ENCODE data around the gene TWNK. TPM values are rescaled to one million over a fixed set of nuclear protein-coding genes. Genes with fewer than 3 reads are reported as not detected.

TWNK gene
- total RNA-seq, 1 donor from 2014 or later = 11.5 TPM

GRCh38 chr10:100966887-100967286, 20.5 kb upstream of the TWNK start:
- H3K4me3 ChIP-seq = no peak overlapping the region
- no peaks in the 10 kb centered on the region for H3K9me3 ChIP-seq
- no peaks in the 10 kb centered on the region for H3K27me3 ChIP-seq
- no peak for TF ChIP-seq CTCF (IDR thresholded peaks at IDR 0.05)
- H3K36me3 ChIP-seq = peaks cover 22 to 25% of the 10 kb centered on the region in 2 donors
- intact Hi-C loops (cut with DNase I) = no loop called here
- no peak overlapping the region for H3K27ac ChIP-seq
- DNase-seq (ENCODE audit: low spot score in 2 of 2) = no peak
- H3K4me1 ChIP-seq = peaks cover 8 to 9% of the 10 kb centered on the region in 2 donors

- Histone ChIP-seq H3K9me3 (no peaks in the 10 kb centered on the region), H3K4me3 (no peak overlapping the region), H3K36me3 (peaks cover 17 to 20% of the 10 kb centered on the region in 2 donors), H3K27me3 (no peaks in the 10 kb centered on the region), H3K4me1 (peaks cover 8 to 9% of the 10 kb centered on the region in 2 donors), H3K27ac (no peak overlapping the region)
- no peak for DNase-seq (ENCODE audit: low spot score in 2 of 2)
- TF ChIP-seq CTCF (IDR thresholded peaks at IDR 0.05) = no peak
- intact Hi-C loops (cut with DNase I) = no loop called here
Observed at GRCh38 chr10:100967332-100967731, 20.0 kb upstream of the TWNK start.

- no peak for DNase-seq (ENCODE audit: low spot score in 2 of 2)
- intact Hi-C loops (cut with DNase I) = no loop called here
- Histone ChIP-seq H3K4me3 (no peak overlapping the region), H3K27me3 (no peaks in the 10 kb centered on the region), H3K27ac (no peak overlapping the region), H3K9me3 (no peaks in the 10 kb centered on the region), H3K4me1 (peaks cover 8 to 9% of the 10 kb centered on the region in 2 donors), H3K36me3 (peaks cover 9 to 13% of the 10 kb centered on the region in 2 donors)
- no peak for TF ChIP-seq CTCF (IDR thresholded peaks at IDR 0.05)
Observed at GRCh38 chr10:100968062-100968736, 19.1 kb upstream of the TWNK start.

- no peak for TF ChIP-seq CTCF (IDR thresholded peaks at IDR 0.05)
- H3K36me3 ChIP-seq = peaks cover 7 to 10% of the 10 kb centered on the region in 2 donors
- H3K9me3 ChIP-seq = no peaks in the 10 kb centered on the region
- H3K4me3 ChIP-seq = peak overlapping the region; percentile 62 to 74
- peaks cover 8 to 9% of the 10 kb centered on the region in 2 donors for H3K4me1 ChIP-seq
- DNase-seq (ENCODE audit: low spot score in 2 of 2) = no peak
- no peaks in the 10 kb centered on the region for H3K27me3 ChIP-seq
- no peak overlapping the region for H3K27ac ChIP-seq
- intact Hi-C loops (cut with DNase I) = loop anchor here (1.0 kb wide), 1 partner anchor 44 kb away; no protein-coding TSS in a partner anchor
Observed at GRCh38 chr10:100968863-100969186, 18.5 kb upstream of the TWNK start.

- TF ChIP-seq CTCF (IDR thresholded peaks at IDR 0.05) = peak; percentile 58 to 78 (median 72)
- peak in 1 of 2 donors; percentile 67 for DNase-seq (ENCODE audit: low spot score in 2 of 2)
- Histone ChIP-seq H3K9me3 (no peaks in the 10 kb centered on the region), H3K27ac (peak within 1 kb of the TSS; percentile 30 to 39), H3K4me3 (peak within 1 kb of the TSS; percentile 62 to 74), H3K36me3 (peaks cover 5 to 10% of the 10 kb centered on the region in 2 donors), H3K4me1 (peaks cover 8 to 9% of the 10 kb centered on the region in 2 donors), H3K27me3 (no peaks in the 10 kb centered on the region)
- intact Hi-C loops (cut with DNase I) = loop anchor here (1.0 kb wide), 1 partner anchor 44 kb away; no protein-coding TSS in a partner anchor
Observed at GRCh38 chr10:100969187-100970075, 17.9 kb upstream of the TWNK start, which contains the start of gene SEMA4G. Gene SEMA4G (plus strand): TSS chr10:100969504. CDS start chr10:100972913, 3,409 bp downstream.

All from ascending aorta (tissue), 2 donors.